PFSK-1 (cell line): ENCODE results near the gene ITSN2.

Experiments
- POLR2AphosphoS5 ChIP-seq: IDR thresholded peaks from 2 replicates; pipeline ENCODE4 v1.6.1; 2012; ENCODE audit warnings: low read depth, mild to moderate bottlenecking, control low read depth, low read length, moderate library complexity
- REST ChIP-seq, 2 experiments: IDR thresholded peaks; 2 replicates each; pipeline versions ENCODE4 v1.6.1 to v1.8.0; 2011 to 2012; ENCODE audit warnings: low read depth in 2 of 2, low read length in 2 of 2, control low read depth in 1 of 2, inconsistent platforms in 1 of 2, mild to moderate bottlenecking in 1 of 2, moderate library complexity in 1 of 2; ENCODE audit not compliant: insufficient read depth in 1 of 2
- SIN3A ChIP-seq: IDR thresholded peaks from 2 replicates; pipeline ENCODE4 v1.6.1; 2012; ENCODE audit warnings: mild to moderate bottlenecking, low read length, moderate library complexity, borderline replicate concordance; ENCODE audit not compliant: insufficient read depth
- TAF1 ChIP-seq: IDR thresholded peaks from 2 replicates; pipeline ENCODE4 v1.6.1; 2012; ENCODE audit warnings: low read length, control low read depth, borderline replicate concordance; ENCODE audit not compliant: insufficient read depth

- no peak for TF ChIP-seq SIN3A
- no peak for TF ChIP-seq POLR2AphosphoS5
- TF ChIP-seq TAF1, result no peak
- TF ChIP-seq REST (IDR thresholded peaks at IDR 0.05; ENCODE audit: insufficient read depth in 1 of 2, low read depth in 2 of 2, low read length in 2 of 2), result no peak
These were observed 7.7 kb downstream of the ITSN2 start for GRCh38 chr2:24352664-24353063.
